Neuronal stem cell (in vitro differentiated cells): ENCODE measurements around the gene TFRC.

Experiments used
- DNase-seq: peaks from one replicate; pipeline ENCODE4 v3.0.0-alpha.2; 2013; ENCODE audit warnings: low spot score
- H2AFZ ChIP-seq: one replicate; pipeline ENCODE4 v1.6.1; 2013; ENCODE audit warnings: mild to moderate bottlenecking, low read length, inconsistent platforms
- H2AK5ac ChIP-seq: 2 replicates; pipeline ENCODE4 v1.6.1; 2013; ENCODE audit warnings: low read depth, mild to moderate bottlenecking, inconsistent platforms, low read length, moderate library complexity, mixed read lengths
- H2BK120ac ChIP-seq: 2 replicates; pipeline ENCODE4 v1.6.1; 2013; ENCODE audit warnings: low read depth, mild to moderate bottlenecking, inconsistent platforms, low read length, moderate library complexity, mixed read lengths
- H2BK12ac ChIP-seq: one replicate; pipeline ENCODE4 v1.6.1; 2013; ENCODE audit warnings: low read length, inconsistent platforms
- H2BK15ac ChIP-seq: 2 replicates; pipeline ENCODE4 v1.6.1; 2013; ENCODE audit warnings: mild to moderate bottlenecking, low read length, inconsistent platforms, mixed read lengths
- H2BK5ac ChIP-seq: one replicate; pipeline ENCODE4 v1.6.1; 2013; ENCODE audit warnings: inconsistent platforms, mild to moderate bottlenecking, low read length, moderate library complexity
- H3K14ac ChIP-seq: one replicate; pipeline ENCODE4 v1.6.1; 2013; ENCODE audit warnings: low read length, inconsistent platforms
- H3K18ac ChIP-seq: 2 replicates; pipeline ENCODE4 v1.6.1; 2013; ENCODE audit warnings: low read length, inconsistent platforms
- H3K23ac ChIP-seq: 2 replicates; pipeline ENCODE4 v1.6.1; 2013; ENCODE audit warnings: low read depth, mild to moderate bottlenecking, mixed read lengths, low read length, inconsistent platforms; ENCODE audit not compliant: poor library complexity
- H3K27ac ChIP-seq: replicated peaks from 3 replicates; pipeline ENCODE4 v1.5.1; 2013; ENCODE audit warnings: low read length, inconsistent platforms
- H3K27me3 ChIP-seq, 3 experiments: 2 replicates each; pipeline ENCODE4 v1.6.1; 2013; ENCODE audit warnings: low read length in 3 of 3, mild to moderate bottlenecking in 2 of 3, inconsistent platforms in 1 of 3, low read depth in 1 of 3, mixed read lengths in 1 of 3, moderate library complexity in 1 of 3; ENCODE audit not compliant: control insufficient read depth in 3 of 3, insufficient read depth in 3 of 3
- H3K36me3 ChIP-seq, 2 donors: replicated peaks in 1 of 2; 2 replicates each; pipeline ENCODE4 v1.6.1; 2013; ENCODE audit warnings: low read length in 2 of 2; ENCODE audit not compliant: control insufficient read depth in 2 of 2, insufficient read depth in 2 of 2
- H3K4ac ChIP-seq: 2 replicates; pipeline ENCODE4 v1.6.1; 2013; ENCODE audit warnings: inconsistent platforms, mild to moderate bottlenecking, low read length, moderate library complexity
- H3K4me1 ChIP-seq, 2 donors: 1 replicate in 1 of 2; 2 replicates in 1 of 2; pipeline ENCODE4 v1.6.1; 2013; ENCODE audit warnings: low read length in 2 of 2, low read depth in 1 of 2; ENCODE audit not compliant: control insufficient read depth in 2 of 2, insufficient read depth in 1 of 2
- H3K4me2 ChIP-seq: one replicate; pipeline ENCODE4 v1.6.1; 2013; ENCODE audit warnings: mild to moderate bottlenecking, low read length, inconsistent platforms; ENCODE audit not compliant: insufficient read depth, poor library complexity, severe bottlenecking
- H3K4me3 ChIP-seq, 2 donors: 2 replicates each; pipeline ENCODE4 v1.5.1; 2013; ENCODE audit warnings: low read length in 2 of 2, mild to moderate bottlenecking in 2 of 2, inconsistent platforms in 1 of 2, moderate library complexity in 1 of 2
- H3K79me1 ChIP-seq: one replicate; pipeline ENCODE4 v1.6.1; 2013; ENCODE audit warnings: low read depth, mild to moderate bottlenecking, inconsistent platforms, low read length, moderate library complexity
- H3K9ac ChIP-seq: one replicate; pipeline ENCODE4 v1.6.1; 2013; ENCODE audit warnings: mild to moderate bottlenecking, low read depth, low read length, inconsistent platforms; ENCODE audit not compliant: poor library complexity
- H3K9me3 ChIP-seq, 2 donors: replicated peaks in 1 of 2; 2 replicates each; pipeline versions ENCODE3 to v1.6.1; 2013; ENCODE audit warnings: low read length in 2 of 2, mild to moderate bottlenecking in 2 of 2, inconsistent platforms in 1 of 2, low read depth in 1 of 2, mixed read lengths in 1 of 2, moderate library complexity in 1 of 2; ENCODE audit not compliant: control insufficient read depth in 2 of 2, insufficient read depth in 1 of 2
- H4K8ac ChIP-seq: one replicate; pipeline ENCODE4 v1.6.1; 2013; ENCODE audit warnings: low read depth, mild to moderate bottlenecking, inconsistent platforms, low read length, moderate library complexity
- H4K91ac ChIP-seq: one replicate; pipeline ENCODE4 v1.6.1; 2013; ENCODE audit warnings: low read length, low read depth, mild to moderate bottlenecking, inconsistent platforms; ENCODE audit not compliant: poor library complexity
- WGBS, 2 donors: extraction: QIAGEN DNeasy Blood & Tissue Kit; methylation state at CpG; one replicate each; pipeline ENCODE4 v1.1.7; 2013; ENCODE audit warnings: missing lambda C conversion rate in 2 of 2, mixed read lengths in 1 of 2; ENCODE audit not compliant: insufficient read length in 2 of 2, insufficient replicate concordance in 1 of 2; ENCODE audit errors: extremely low coverage in 2 of 2; 5-methylcytosine and 5-hydroxymethylcytosine counted together

Gene TFRC

GRCh38 chr3:196120291-196120951 is 38.5 kb upstream of the TFRC start:
- Histone ChIP-seq H2BK120ac (no peak overlapping the region), H3K23ac (no peak overlapping the region), H3K4me3 (no peak overlapping the region), H2AFZ (peak overlapping the region; percentile 1), H3K79me1 (no peaks in the 10 kb centered on the region), H3K27me3 (peaks cover 0 to 10% (median 0%) of the 10 kb centered on the region in 3 experiments), H2BK5ac (no peak overlapping the region), H3K27ac (no peak overlapping the region), H3K4me1 (peaks cover 0 to 9% of the 10 kb centered on the region in 2 donors), H3K14ac (no peak overlapping the region), H3K18ac (peak overlapping the region; percentile 69), H2BK12ac (no peak overlapping the region), H3K9me3 (no peaks in the 10 kb centered on the region), H3K4me2 (no peak overlapping the region), H4K8ac (no peak overlapping the region), H3K4ac (no peak overlapping the region), H3K36me3 (no peaks in the 10 kb centered on the region), H4K91ac (no peak overlapping the region), H2AK5ac (no peak overlapping the region), H3K9ac (no peak overlapping the region), H2BK15ac (no peak overlapping the region)
- no CpG with 5 or more reads among the region's 14 CpGs for WGBS, 2 donors
- no peak for DNase-seq

- no peak overlapping the region for H3K27ac ChIP-seq
These were observed 35.9 kb upstream of the TFRC start for GRCh38 chr3:196117809-196118208.

GRCh38 chr3:196115678-196116083 is 33.8 kb upstream of the TFRC start:
- H2AFZ ChIP-seq = no peak overlapping the region
- H4K8ac ChIP-seq = no peak overlapping the region
- H3K4ac ChIP-seq = no peak overlapping the region
- H3K9ac ChIP-seq = no peak overlapping the region
- WGBS, 2 donors = no CpG with 5 or more reads among the region's 3 CpGs
- H2BK15ac ChIP-seq = no peak overlapping the region
- peaks cover 0 to 1% of the 10 kb centered on the region in 2 donors for H3K4me1 ChIP-seq
- no peaks in the 10 kb centered on the region for H3K79me1 ChIP-seq
- no peak overlapping the region for H3K23ac ChIP-seq
- no peak overlapping the region for H3K14ac ChIP-seq
- no peak overlapping the region for H2BK5ac ChIP-seq
- H3K18ac ChIP-seq = no peak overlapping the region
- no peak overlapping the region for H2BK120ac ChIP-seq
- no peaks in the 10 kb centered on the region for H3K9me3 ChIP-seq
- H3K36me3 ChIP-seq = no peaks in the 10 kb centered on the region
- H4K91ac ChIP-seq = no peak overlapping the region
- no peak overlapping the region for H3K4me3 ChIP-seq
- H3K27ac ChIP-seq = no peak overlapping the region
- peaks cover 0 to 11% (median 0%) of the 10 kb centered on the region in 3 experiments for H3K27me3 ChIP-seq
- H3K4me2 ChIP-seq = no peak overlapping the region
- H2BK12ac ChIP-seq = no peak overlapping the region
- no peak for DNase-seq
- no peak overlapping the region for H2AK5ac ChIP-seq

More at GRCh38 chr3:196117809-196118208, 35.9 kb upstream of the TFRC start:
- Histone ChIP-seq H3K36me3 (no peaks in the 10 kb centered on the region), H4K8ac (no peak overlapping the region), H3K4ac (no peak overlapping the region), H3K9me3 (no peaks in the 10 kb centered on the region), H2BK5ac (no peak overlapping the region), H3K27me3 (peaks cover 0 to 16% (median 0%) of the 10 kb centered on the region in 3 experiments), H2AFZ (no peak overlapping the region), H2BK120ac (no peak overlapping the region), H3K79me1 (no peaks in the 10 kb centered on the region), H3K14ac (no peak overlapping the region), H3K4me2 (no peak overlapping the region), H2BK15ac (no peak overlapping the region), H3K4me3 (no peak overlapping the region), H3K9ac (no peak overlapping the region), H4K91ac (no peak overlapping the region), H2AK5ac (no peak overlapping the region), H3K23ac (no peak overlapping the region), H3K4me1 (peaks cover 0 to 5% of the 10 kb centered on the region in 2 donors), H2BK12ac (no peak overlapping the region), H3K18ac (no peak overlapping the region)
- DNase-seq = no peak
- no CpG with 5 or more reads among the region's 6 CpGs for WGBS, 2 donors

- H3K4ac ChIP-seq = no peak overlapping the region
- H3K4me1 ChIP-seq = peaks cover 0 to 7% of the 10 kb centered on the region in 2 donors
- H2BK120ac ChIP-seq = no peak overlapping the region
- no peak overlapping the region for H3K4me2 ChIP-seq
- H2BK5ac ChIP-seq = no peak overlapping the region
- H3K9me3 ChIP-seq = no peaks in the 10 kb centered on the region
- DNase-seq = no peak
- no peak overlapping the region for H2BK12ac ChIP-seq
- H3K23ac ChIP-seq = no peak overlapping the region
- no peak overlapping the region for H3K4me3 ChIP-seq
- H3K36me3 ChIP-seq = no peaks in the 10 kb centered on the region
- no peak overlapping the region for H2AFZ ChIP-seq
- no peak overlapping the region for H3K18ac ChIP-seq
- no peak overlapping the region for H2AK5ac ChIP-seq
- no peak overlapping the region for H4K91ac ChIP-seq
- no peak overlapping the region for H4K8ac ChIP-seq
- no peak overlapping the region for H2BK15ac ChIP-seq
- no peak overlapping the region for H3K27ac ChIP-seq
- no peaks in the 10 kb centered on the region for H3K79me1 ChIP-seq
- WGBS, 2 donors = no CpG with 5 or more reads among the region's 7 CpGs
- H3K14ac ChIP-seq = no peak overlapping the region
- no peak overlapping the region for H3K9ac ChIP-seq
- peaks cover 0 to 6% (median 0%) of the 10 kb centered on the region in 3 experiments for H3K27me3 ChIP-seq
These were observed 30.1 kb upstream of the TFRC start for GRCh38 chr3:196111939-196112386.
